ENCODE data around the gene OPTC.

- TF ChIP-seq CTCF (conservative IDR thresholded peaks at IDR 0.05; ENCODE audit: low read length) (no peak), EZH2phosphoT487 (IDR thresholded peaks at IDR 0.05; ENCODE audit: borderline replicate concordance) (no peak)
These were observed 23.7 kb upstream of the OPTC start for GRCh38 chr1:203470240-203470639.
